Panc1 (cell line): ENCODE results near the gene CMTM4.
"Not testable (repeated sequence)": the region's sequence is repeated elsewhere in the genome, so short reads cannot be mapped to it uniquely, and the experiment has no call there.

Source experiments
- CTCF ChIP-seq: fragments of 450-650 bp; IDR thresholded peaks from 2 replicates; pipeline ENCODE4 v1.5.1; 2017; ENCODE audit warnings: mild to moderate bottlenecking
- POLR2AphosphoS5 ChIP-seq: IDR thresholded peaks from 2 replicates; pipeline ENCODE4 v1.6.1; 2012; ENCODE audit warnings: mild to moderate bottlenecking, low read depth, low read length, moderate library complexity
- REST ChIP-seq, 2 experiments: IDR thresholded peaks; 2 replicates each; pipeline ENCODE4 v1.6.1; 2011 to 2012; ENCODE audit warnings: low read depth in 2 of 2, control low read depth in 1 of 2, low read length in 1 of 2, mild to moderate bottlenecking in 1 of 2, moderate library complexity in 1 of 2; ENCODE audit not compliant: insufficient read depth in 1 of 2
- SIN3A ChIP-seq: IDR thresholded peaks from 2 replicates; pipeline ENCODE4 v1.6.1; 2012; ENCODE audit warnings: low read depth, mild to moderate bottlenecking, low read length, moderate library complexity, borderline replicate concordance; ENCODE audit not compliant: insufficient read depth
- TCF7L2 ChIP-seq: IDR thresholded peaks from 2 replicates; pipeline ENCODE4 v1.6.1; 2011; ENCODE audit warnings: mild to moderate bottlenecking, low read depth, low read length, inconsistent platforms

- not testable (repeated sequence) for TF ChIP-seq CTCF; REST (IDR thresholded peaks at IDR 0.05; ENCODE audit: insufficient read depth in 1 of 2, low read depth in 2 of 2, low read length in 1 of 2); POLR2AphosphoS5; TCF7L2; SIN3A
These were observed 10.9 kb downstream of the CMTM4 start for GRCh38 chr16:66685501-66686115.
